GM12865 (cell line): ENCODE results near the gene PSMB4.

Experiments used
- DNase-seq: peaks from one replicate; pipeline ENCODE4 v3.0.0; 2010; ENCODE audit warnings: low read depth
- H3K4me3 ChIP-seq: 2 replicates; pipeline ENCODE4 v1.5.1; 2011; ENCODE audit warnings: mild to moderate bottlenecking, low read depth, low read length, control low read depth
- TF ChIP-seq, protein P1 (sequence below): IDR thresholded peaks from 2 replicates; pipeline ENCODE4 v1.5.1; 2011; ENCODE audit warnings: low read length, control low read depth, low read depth, inconsistent platforms; ENCODE audit not compliant: insufficient read depth; ENCODE audit errors: missing control alignments

Gene PSMB4

DNA sequence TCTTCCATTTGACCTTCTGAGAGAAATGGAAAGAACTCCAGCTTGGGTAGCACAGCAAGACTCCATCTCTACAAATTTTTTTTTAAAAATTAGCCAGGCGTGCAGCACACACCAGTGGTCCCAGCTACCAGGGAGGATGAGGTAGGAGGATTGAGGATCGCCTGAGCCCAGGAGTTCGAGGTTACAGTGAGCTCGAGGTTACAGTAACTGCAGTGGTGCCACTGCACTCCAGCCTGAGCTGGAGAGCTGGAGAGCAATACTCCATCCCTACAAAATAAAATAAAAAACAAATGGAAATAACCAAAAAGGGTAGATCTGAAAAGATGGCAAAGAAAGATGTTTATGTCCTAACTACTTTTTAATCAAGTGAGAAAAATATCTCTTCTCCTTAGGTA lies 45.4 kb downstream of the PSMB4 start:
- no peak overlapping the region for H3K4me3 ChIP-seq
- peak; percentile 6 for DNase-seq
- TF ChIP-seq, protein P1, sequence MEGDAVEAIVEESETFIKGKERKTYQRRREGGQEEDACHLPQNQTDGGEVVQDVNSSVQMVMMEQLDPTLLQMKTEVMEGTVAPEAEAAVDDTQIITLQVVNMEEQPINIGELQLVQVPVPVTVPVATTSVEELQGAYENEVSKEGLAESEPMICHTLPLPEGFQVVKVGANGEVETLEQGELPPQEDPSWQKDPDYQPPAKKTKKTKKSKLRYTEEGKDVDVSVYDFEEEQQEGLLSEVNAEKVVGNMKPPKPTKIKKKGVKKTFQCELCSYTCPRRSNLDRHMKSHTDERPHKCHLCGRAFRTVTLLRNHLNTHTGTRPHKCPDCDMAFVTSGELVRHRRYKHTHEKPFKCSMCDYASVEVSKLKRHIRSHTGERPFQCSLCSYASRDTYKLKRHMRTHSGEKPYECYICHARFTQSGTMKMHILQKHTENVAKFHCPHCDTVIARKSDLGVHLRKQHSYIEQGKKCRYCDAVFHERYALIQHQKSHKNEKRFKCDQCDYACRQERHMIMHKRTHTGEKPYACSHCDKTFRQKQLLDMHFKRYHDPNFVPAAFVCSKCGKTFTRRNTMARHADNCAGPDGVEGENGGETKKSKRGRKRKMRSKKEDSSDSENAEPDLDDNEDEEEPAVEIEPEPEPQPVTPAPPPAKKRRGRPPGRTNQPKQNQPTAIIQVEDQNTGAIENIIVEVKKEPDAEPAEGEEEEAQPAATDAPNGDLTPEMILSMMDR = no peak

DNA sequence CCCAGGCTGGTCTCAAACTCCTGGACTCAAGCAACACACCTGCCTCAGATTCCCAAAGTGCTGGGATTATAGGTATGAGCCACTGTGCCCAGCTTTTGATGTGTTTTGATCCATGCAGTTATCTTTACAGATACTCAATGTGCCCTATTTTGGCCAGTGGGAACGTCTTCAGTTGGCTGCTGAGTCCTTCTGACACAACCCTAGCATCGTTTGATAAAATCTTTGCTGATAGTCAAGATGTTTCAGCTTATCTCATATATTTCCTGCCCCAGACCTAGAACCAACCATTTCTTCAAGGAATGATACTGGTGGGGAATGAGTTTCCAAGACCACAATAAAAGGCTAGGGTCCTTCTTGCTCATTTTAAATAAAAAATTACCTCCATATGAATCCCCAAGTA lies 48.3 kb downstream of the PSMB4 start:
- TF ChIP-seq, protein P1 = no peak
- no peak overlapping the region for H3K4me3 ChIP-seq
- no peak for DNase-seq
